GM10847 (cell line): Measurements from ENCODE around the gene CACHD1.

Experiments used
- POLR2A ChIP-seq: IDR thresholded peaks from 2 replicates; pipeline ENCODE4 v1.6.1; 2011; ENCODE audit not compliant: insufficient read length; ENCODE audit errors: extremely low read depth

Gene CACHD1

DNA sequence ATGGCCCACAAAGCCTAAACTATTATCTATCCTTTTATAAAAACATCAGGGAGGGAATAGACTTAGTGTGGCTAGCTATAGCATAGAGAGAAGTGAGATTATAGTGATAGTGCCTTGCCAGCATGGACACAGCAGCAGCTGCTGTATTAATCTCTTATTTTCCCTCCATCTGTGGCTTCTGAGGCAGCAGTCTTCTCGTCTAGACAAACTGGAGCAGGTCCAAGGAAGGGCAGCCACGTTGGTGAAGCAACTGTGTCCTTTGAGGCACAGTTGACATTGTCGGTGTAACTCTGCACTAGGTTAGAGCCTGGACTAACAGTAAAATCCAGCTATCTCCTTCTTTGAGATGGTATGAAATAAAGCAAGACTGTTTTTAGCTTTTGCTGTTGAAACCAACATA is 131.3 kb downstream of the CACHD1 start:
- TF ChIP-seq POLR2A = no peak

DNA sequence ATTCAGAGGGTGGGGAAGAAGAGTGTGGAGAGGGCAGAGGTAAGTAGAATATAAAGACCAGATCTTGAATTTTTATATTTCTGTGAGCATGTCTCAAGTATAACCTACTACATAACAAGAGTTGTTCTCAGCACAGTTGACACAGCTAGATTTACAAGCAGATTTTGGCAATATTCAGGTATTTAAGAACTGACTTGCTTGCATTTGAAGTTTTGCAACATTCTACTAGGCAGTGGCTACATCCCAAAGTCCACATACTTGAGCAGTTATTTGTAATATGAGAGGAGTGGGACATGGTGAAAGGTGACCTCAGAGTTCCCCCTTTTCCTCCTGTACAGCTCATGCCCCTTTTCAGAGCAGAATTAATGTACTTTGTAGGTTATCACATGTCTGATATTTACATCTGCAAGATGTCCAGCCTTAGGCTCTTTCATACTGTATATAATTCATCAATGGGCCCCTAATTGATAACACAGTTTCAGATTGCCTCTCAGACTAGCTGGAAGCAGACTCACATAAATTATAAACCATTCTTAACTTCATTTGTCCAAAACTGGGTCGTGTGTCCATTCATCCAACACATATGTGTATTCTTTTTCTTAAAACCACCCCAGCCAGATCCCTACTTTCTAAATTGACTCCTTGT is 138.2 kb downstream of the CACHD1 start:
- no peak for TF ChIP-seq POLR2A

DNA sequence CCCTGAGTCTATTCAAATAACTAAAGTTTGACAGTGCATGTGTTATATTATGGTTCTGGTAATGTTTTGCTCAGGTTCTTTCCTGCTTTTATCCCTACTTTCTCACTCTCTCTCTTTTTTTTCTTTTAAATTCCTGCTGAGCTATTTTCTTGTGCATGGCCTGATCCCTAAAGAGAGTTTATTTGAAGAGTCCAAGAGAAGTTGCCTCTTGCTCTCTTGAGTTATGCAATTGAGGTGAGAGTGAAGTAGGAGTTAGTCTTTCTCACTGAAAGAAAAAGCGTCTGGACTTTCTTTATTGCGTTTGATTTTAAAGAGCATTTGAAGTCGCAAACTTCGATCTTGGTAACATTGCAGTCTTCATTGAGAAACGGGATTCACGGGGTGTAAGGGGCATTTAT is 138.7 kb downstream of the CACHD1 start:
- no peak for TF ChIP-seq POLR2A

DNA sequence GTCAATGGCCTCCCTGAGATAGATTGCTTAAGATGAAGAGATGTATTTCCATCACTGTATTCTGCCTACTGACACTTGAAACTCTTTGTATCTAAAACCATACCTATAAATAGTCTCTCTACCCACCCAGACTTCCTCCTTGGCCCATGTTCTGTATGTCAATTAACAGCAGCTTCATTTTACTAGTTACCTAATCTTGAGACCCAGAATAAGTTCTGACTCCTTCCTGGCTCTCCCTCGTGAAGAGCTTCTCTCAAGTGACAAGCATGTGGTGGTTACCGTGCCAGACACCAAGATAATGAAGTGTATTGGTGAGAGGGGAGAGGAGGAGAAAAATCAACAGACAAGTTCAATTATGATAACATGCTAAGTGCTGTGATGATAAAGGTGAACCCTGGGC is 146.1 kb downstream of the CACHD1 start:
- TF ChIP-seq POLR2A = no peak

DNA sequence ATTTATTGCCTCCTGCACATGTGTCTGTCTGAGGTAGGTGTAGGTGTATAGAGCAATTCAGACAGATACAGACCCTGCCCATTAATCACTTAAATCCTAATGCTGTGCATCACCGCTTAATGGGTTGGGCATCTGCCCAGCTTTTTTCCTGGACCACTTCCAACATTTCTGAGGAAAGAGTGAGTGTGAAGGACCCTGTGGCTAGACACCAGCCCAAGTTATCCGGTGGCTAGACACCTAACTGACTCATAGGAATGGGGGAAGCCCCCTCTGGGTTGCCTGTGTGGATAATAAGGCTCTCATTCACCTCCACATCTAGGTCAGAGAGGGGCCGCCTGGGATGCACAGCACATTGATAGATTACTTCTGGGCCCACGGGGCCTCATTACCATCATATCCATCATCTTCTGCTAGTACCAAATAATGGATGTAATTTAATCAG is 153.8 kb downstream of the CACHD1 start:
- TF ChIP-seq POLR2A = no peak

DNA sequence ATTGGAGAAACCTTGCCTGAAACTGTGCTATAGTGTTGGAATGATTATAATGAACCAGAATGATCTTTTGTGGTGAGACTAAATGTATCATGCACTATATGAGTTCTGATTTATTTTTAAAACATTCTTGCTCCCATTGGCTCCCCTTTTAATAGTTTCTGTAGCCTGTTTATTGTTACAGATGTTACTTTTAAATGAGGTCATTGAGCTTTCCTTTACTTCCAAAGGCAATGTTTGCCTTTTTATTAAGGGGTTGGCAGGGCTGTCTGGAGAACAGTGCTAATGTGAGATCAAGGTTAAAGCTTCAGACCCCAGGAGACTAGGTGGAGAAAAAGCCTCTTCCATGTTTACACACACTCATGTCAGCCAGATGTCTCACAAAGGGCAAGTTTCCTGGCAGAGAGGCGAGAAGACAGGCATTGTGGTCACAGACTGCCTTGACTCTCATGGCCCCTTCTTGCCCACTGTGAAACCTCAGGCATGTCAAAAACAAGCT is 154.3 kb downstream of the CACHD1 start:
- no peak for TF ChIP-seq POLR2A

DNA sequence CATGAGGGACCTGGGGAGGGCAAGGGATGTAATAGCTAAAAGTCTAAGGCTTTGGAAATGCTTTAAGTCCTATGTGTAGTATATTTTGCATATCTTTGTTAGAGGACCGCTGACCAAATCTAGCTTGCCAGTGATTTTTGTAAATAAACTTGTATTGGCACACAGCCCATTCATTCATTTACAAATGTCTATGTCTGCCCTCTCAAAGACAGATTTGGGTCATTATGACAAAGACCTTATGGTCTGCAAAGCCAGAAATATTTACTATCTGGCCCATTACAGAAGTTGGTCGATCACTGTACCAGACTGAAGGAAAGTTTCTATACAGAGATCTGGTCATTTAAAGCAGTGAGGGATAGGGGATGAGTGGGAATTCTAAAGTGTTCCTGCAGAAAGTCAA is 154.9 kb downstream of the CACHD1 start:
- TF ChIP-seq POLR2A = no peak

DNA sequence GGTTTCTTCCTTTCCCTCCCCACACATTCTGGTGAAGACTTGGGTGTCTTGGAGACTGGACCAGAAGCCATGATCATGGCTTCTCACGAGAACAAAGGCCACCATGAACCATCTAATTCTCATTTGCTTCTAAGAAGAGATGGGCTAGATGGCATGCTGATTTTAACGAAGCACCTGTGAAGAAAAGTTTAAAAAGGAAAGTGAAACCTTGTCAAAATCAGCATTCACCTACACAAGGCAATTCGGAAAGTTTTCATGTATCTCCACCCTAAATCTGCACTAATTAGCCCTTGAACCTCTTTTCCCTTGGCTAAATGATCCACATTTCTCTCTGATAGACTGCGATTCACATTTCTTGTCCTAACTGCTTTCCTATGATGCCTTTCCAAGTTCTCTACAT is 160.7 kb downstream of the CACHD1 start:
- TF ChIP-seq POLR2A = no peak

DNA sequence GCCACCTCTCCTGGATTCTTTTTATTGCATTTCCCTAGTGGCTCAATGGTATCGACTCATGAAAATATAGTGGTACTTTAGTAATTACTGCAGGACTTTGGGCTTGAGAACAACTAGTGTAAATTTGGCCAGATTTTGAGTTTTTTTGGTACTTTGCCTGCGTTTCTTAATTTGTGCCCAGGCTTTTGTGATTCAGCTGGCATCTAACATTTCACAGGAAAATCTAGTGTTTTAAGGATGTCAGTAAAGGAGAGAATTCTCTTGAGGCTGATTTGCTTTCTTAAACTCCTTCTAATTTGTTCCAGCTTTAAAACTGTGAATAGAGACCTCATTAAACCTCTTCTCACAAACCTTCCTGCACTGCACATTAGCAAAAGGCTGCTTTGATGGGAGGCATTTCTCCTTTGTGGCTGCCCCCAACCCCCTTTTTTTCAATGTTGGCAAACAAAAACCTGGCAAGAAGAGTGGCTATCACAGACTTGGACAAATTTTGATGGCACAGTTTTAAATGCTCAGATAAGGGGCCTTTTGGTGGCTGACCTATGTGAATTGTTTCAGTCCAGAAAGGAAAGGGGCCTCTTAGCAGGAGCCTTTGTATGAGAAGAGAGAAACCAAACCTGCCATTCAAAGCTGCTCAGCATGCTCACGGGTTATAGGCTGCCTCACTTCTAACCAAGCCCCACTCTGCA is 161.6 kb downstream of the CACHD1 start:
- no peak for TF ChIP-seq POLR2A

DNA sequence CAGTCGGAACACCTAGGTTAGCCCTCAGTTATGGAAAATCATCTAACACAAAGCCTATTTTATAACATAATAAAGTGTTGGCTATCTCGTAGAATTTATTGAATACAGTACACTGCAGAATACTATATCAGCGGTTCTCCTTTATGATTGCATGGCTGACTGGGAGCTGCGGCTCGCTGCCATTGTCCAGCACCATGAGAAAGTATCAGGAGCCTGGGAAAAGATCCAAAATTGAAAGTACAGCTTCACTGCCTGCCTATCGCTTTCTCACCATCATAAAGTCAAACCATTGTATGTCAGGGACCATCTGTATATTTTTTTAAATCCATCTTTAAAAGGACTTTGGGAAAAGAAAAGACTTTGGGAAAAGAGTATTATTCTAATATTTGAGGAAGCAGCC is 163.0 kb downstream of the CACHD1 start:
- TF ChIP-seq POLR2A = no peak

DNA sequence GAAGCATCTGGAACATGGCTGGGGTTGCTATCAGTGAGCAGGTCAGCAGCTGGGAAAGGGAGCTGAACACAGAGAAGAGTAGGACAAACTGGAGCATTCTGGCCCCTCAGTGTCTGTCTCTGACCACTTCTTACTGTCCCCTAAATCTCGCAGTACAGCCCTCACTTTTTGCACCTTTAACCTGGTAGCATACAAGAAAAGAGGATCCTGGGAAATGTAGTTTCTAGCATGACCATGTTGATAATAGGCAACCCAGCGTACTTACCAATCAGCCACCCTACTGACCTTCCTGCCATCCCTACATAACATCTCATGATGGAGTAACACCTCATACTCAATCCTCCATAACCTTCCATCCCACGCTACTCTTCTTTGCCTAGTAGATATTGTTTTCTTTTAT is 175.8 kb downstream of the CACHD1 start:
- no peak for TF ChIP-seq POLR2A

DNA sequence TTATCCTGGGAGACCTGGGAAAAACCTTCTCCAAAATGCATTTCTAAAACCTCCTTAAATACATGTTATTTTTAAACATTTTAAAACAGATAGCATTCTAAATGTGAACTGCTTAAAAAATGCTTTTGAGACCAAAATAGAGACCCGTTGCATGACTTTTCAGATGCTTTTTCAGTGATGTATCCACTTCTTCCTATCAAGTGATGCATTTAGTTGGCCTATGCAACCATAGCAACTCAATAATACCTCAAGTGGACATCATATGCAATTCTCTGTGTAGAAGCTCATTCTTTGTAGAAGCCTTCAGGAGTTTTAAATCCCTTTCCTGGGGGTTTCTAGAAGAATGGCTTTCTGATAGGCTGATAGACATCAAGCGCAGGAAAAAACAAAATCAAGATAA is 180.5 kb downstream of the CACHD1 start:
- no peak for TF ChIP-seq POLR2A

DNA sequence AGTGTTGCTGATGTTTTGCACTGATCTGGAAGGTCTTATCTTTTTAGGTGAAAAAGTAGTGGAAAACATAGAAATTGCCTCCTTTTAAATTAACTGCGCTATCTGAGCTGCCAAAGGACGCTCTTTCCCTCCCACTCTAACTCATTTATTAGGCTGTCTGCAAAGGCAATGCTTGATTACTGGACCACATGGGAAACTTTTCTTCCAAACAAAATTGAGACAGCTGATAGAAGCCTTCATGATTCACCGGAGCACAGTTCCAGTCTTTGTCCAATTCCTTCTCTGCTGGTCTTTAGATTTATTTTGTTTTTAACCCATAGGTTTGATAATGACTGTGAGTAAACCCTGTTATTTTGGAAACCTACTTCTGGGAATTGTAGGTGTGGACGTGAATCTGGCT is 181.9 kb downstream of the CACHD1 start:
- TF ChIP-seq POLR2A = no peak

DNA sequence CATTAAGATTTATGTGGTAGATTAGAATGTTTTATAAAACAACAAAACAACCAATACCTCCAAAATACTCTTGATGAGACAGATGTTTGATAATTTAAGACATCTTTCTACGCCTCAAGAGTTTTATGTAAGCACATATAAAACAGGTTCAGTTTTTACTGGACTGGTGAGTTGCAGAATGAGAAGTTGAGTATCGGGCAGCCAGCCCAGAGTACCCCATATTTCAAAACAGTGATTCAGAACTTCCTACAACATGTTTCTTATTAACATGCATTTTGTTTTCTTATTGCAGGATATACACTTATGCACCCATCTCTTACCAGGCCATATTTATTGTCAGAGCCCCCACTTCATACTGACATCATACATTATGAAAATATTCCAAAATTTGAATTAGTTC is 183.5 kb downstream of the CACHD1 start:
- TF ChIP-seq POLR2A = no peak

DNA sequence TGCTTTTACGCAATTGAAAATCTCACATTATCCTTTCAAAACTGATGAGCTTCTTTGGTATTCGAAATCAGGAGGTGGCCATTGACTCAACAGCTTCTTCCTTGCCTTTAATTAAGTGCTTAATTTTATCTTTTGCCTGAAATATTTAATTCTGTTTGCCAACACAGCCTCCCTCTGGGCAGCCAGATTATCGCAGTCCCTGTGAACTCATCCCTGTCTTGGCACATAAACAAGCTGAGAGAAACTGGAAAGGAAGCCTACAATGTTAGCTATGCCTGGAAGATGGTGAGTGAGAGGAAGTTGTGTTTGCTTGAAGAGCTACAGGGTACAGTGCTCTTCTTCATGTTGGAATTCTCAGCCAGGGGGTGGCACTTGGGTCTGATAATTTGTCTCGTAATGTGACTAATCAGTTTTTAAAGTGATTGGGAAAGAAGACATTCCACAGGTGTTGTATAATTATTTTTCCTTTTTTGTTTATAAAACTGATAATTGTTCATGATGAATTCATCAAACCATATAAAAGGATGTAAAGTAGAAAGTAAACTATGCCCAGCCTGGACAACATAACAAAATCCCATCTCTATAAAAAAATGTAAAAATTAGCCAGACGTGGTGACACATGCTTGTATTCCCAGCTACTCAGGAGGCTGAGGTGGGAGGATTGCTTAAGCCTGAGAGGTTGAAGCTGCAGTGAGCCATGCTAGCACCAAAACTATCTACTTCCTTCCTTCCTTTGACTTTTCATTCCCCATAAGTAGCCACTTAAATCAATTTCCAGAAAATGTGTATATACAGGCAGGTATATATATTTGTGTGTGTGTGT is 184.8 kb downstream of the CACHD1 start:
- no peak for TF ChIP-seq POLR2A

DNA sequence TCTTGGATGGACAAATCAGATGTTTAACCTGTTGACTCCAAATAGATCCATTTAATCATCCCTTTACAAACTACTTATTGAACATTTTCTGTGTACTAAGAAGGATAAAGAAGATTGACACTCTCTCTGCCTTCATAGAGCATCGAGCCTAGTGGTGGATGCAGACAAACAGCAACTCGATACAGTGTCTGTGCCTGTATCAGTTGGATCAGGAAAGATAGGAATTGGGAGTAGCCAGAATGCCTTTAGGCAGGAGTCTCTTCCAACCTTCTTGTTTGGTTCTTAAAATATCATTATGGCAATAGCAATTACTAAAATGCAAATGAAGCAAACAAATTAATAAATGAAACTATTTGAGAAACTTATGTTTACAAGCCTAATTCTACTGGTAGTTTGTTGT is 185.9 kb downstream of the CACHD1 start:
- no peak for TF ChIP-seq POLR2A
